D721Med (cell line): ENCODE measurements around the gene VSTM2L.

Experiments
- DNase-seq: peaks from one replicate; pipeline ENCODE4 v3.0.0; 2011; ENCODE audit warnings: low spot score; ENCODE audit not compliant: insufficient read length
- FAIRE-seq: peaks from 2 replicates; lab custom pipeline; 2011; peaks lifted over from hg19 to GRCh38; lab: Jason Lieb, UNC
- CTCF ChIP-seq: IDR thresholded peaks from 2 replicates; pipeline ENCODE4 v1.5.1; 2012; ENCODE audit warnings: mild to moderate bottlenecking, control low read depth; ENCODE audit not compliant: insufficient read depth; ENCODE audit errors: missing control alignments

Gene VSTM2L

DNA sequence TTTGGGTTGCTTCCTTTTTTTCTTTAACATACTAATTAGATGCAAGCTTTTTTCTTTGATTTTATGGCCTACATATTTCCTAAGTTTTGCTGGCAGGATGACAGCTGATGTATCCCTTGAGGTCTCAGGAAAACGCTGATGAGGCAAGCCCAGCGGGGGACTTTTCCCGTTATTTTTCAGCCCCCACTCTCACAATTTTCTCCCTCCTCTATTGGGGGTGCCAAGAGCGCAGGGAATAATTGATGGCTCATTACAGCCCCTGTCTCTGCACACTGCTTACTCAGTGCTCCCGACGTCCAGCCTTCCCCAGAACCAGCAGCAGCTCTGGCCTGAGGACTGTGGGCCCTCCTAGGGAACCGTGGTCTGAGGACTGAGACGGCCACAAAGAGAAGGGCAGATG is 38.6 kb upstream of the VSTM2L start:
- no peak for TF ChIP-seq CTCF
- FAIRE-seq (no peak), DNase-seq (no peak)

DNA sequence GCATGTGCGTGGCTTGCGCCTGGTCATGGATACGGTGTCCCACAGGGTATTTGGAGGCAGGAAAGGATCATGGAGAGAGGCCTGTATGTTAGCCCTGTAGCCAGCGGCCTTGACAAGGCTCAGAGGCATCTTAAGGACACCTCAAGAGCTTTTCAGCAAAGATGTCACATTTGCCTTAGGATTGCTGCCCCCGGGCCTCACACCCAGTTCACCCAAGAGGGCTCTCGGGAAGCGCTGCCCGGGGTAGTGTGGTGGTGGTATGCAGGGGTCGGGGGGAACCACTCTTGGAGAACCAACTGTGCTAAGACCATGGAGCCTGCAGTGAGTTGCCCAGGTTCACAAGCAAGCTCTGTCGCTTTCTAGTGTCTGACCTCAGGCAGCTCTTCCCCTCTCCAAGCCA is 36.9 kb upstream of the VSTM2L start:
- FAIRE-seq (no peak), DNase-seq (no peak)
- no peak for TF ChIP-seq CTCF

DNA sequence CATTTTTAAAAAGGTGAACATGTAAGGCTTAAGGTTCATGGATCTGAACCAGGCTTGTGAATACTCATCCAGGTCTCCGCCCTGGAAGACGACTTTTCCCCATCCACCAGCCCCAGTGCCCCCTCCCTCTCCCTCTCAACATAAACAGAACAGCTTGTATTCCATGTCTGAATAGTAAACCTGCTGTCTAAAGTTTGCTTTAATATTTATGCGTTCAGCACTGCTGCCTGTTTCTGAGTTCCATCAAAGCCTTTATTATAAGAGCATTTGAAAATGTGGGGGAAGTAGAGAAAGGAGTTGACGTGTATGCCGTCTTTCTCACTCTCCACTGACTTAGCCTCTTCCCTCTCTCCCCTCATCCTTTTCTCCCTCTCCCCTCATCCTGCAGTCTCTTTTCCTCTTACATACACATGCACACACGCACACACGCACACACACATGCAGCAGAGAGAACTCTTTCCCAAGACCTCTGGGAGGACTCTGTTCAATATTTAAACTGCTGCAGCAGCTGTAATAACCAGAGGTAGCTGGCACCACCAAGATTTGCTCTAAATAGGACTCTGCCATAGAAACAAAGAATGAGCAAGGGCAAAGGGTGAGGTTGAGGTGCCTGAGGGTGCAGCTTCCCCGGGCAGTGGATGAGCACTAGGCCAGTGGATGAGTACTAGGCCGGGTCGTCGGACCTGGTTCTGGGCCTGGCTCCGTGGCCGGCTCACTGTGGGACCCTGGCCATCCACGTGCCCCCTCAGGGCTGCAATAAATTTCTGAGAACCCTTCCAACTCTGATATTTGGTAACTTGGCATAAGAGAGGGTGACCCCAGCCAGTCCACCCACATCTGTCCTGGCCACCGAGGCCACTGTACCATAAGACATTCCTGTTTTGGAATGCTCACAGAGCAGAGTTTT is 35.4 kb upstream of the VSTM2L start:
- TF ChIP-seq CTCF: no peak
- no peak for DNase-seq
- no peak for FAIRE-seq

- no peak for DNase-seq
- no peak for FAIRE-seq
- TF ChIP-seq CTCF: no peak
These were observed 34.0 kb upstream of the VSTM2L start for GRCh38 chr20:37868851-37869333.

DNA sequence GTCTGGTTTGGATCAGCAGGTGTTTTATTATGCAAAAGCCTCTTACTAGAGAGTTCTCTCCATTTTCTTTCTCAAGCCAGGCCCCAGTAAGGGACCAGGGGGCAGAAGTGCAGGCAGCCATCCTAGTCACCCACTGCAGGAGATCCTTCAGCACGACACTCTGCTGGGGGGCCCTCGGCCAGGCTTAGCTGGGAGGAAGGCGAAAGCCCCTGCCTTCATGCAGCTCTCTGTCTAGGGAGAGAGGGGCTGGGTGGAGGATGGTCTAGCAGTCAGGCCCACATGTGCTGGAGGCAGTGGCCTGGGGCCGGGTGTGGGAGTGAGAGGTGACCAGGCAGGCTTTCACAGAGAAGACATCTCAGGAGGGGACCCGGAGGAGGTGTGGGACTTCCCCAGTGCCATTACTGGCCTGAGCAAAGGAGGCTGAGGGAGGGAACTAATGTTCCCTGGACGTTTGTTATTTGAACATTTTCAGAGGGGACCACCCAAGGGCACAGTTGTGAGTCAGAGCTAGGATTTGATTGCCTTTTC is 33.5 kb upstream of the VSTM2L start:
- DNase-seq (no peak), FAIRE-seq (no peak)
- TF ChIP-seq CTCF: no peak

DNA sequence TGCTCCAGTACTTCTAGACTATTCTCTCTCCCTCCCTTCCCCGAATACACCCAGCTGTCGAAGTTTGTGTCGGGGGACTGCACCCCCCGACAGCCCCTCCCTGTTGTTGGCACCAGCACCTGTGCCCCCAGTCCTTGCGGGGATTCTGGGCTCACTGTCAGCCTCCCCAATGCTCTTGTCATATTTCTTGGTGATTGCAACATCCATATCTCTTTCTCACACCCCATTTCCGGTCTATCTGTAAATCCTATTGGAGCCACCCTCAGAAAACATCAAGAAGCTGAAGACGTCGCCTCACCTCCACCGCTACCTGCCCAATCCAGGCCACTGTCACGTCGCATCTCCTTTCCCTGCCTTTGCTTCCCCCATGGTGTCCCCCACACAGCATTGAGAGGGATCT is 32.6 kb upstream of the VSTM2L start:
- TF ChIP-seq CTCF: no peak
- no peak for FAIRE-seq

GRCh38 chr20:37871751-37872150 is 31.2 kb upstream of the VSTM2L start:
- FAIRE-seq: no peak
- DNase-seq: no peak
- TF ChIP-seq CTCF: no peak

More for the DNA sequence above, 32.6 kb upstream of the VSTM2L start:
- DNase-seq: no peak
